ENCODE results near the gene SPATA32.

DNA sequence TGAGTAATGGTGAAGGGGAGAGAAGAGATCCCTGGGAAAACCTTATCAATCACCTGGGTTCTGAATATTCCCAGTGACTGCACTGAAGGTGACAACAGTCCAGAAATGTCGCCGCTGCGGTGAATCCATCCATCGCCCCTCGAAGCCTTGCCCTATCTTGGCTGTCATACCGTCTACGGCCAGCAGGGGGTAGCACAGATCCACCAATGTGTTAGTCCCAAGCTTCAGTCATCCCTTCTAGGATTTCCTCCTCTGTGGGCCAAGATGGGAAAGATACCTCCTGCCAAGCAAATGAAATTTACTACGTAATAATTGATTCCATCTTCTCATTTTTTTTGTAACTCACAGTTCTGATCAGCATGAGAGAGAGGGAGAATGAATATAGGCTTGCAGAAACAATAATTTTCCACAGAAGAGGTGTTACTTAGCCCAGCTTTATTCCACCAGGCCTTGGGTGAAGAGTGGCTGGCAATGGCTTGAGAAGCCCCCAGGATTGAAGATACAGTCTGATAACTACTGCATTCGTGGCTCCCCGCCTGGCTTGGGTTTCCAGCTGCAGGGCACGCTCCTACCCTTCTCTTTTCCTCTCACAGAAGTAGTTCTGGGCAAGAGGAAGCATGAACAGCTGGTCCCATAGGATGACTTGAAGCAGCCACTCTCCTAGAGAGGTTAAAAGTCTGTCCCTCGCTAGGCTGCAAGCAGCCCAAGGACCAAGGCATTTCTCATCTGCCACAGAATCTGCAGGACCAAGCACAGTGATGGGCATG, 42.8 kb downstream of the SPATA32 start:
- TF ChIP-seq, protein P1, sequence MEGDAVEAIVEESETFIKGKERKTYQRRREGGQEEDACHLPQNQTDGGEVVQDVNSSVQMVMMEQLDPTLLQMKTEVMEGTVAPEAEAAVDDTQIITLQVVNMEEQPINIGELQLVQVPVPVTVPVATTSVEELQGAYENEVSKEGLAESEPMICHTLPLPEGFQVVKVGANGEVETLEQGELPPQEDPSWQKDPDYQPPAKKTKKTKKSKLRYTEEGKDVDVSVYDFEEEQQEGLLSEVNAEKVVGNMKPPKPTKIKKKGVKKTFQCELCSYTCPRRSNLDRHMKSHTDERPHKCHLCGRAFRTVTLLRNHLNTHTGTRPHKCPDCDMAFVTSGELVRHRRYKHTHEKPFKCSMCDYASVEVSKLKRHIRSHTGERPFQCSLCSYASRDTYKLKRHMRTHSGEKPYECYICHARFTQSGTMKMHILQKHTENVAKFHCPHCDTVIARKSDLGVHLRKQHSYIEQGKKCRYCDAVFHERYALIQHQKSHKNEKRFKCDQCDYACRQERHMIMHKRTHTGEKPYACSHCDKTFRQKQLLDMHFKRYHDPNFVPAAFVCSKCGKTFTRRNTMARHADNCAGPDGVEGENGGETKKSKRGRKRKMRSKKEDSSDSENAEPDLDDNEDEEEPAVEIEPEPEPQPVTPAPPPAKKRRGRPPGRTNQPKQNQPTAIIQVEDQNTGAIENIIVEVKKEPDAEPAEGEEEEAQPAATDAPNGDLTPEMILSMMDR (IDR thresholded peaks at IDR 0.05; ENCODE audit: low read length), result peak; percentile 95
- TF ChIP-seq EZH2phosphoT487 (IDR thresholded peaks at IDR 0.05; ENCODE audit: low read length), result no peak
